ENCODE measurements around the gene WDR33.

- TF ChIP-seq POLR2A (IDR thresholded peaks at IDR 0.05; ENCODE audit: low read length) (no peak), GATA1 (IDR thresholded peaks at IDR 0.05; ENCODE audit: low read depth, low read length) (no peak)
Observed at GRCh38 chr2:127706215-127706990, 104.6 kb downstream of the WDR33 start.

All from erythroblast (primary cell).